IPS-18a (cell line): ENCODE measurements around the gene ADGRB3.
"Not testable (repeated sequence)": the region's sequence is repeated elsewhere in the genome, so short reads cannot be mapped to it uniquely, and the experiment has no call there.

Source experiments
- H3K27ac ChIP-seq: one replicate; pipeline ENCODE4 v1.5.1; 2013; ENCODE audit warnings: low read length
- H3K27me3 ChIP-seq: one replicate; pipeline ENCODE4 v1.6.1; 2013; ENCODE audit warnings: mild to moderate bottlenecking, low read length; ENCODE audit not compliant: control insufficient read depth, insufficient read depth
- H3K36me3 ChIP-seq: one replicate; pipeline ENCODE4 v1.6.1; 2013; ENCODE audit warnings: low read depth, low read length; ENCODE audit not compliant: control insufficient read depth
- H3K4me1 ChIP-seq: one replicate; pipeline ENCODE4 v1.6.1; 2013; ENCODE audit warnings: low read depth, low read length; ENCODE audit not compliant: control insufficient read depth
- H3K4me3 ChIP-seq: one replicate; pipeline ENCODE4 v1.5.1; 2013; ENCODE audit warnings: low read length
- H3K9ac ChIP-seq: one replicate; pipeline ENCODE4 v1.6.1; 2013; ENCODE audit warnings: mild to moderate bottlenecking, low read length, moderate library complexity
- H3K9me3 ChIP-seq: one replicate; pipeline ENCODE4 v1.6.1; 2013; ENCODE audit warnings: low read depth, low read length; ENCODE audit not compliant: control insufficient read depth

Gene ADGRB3

DNA sequence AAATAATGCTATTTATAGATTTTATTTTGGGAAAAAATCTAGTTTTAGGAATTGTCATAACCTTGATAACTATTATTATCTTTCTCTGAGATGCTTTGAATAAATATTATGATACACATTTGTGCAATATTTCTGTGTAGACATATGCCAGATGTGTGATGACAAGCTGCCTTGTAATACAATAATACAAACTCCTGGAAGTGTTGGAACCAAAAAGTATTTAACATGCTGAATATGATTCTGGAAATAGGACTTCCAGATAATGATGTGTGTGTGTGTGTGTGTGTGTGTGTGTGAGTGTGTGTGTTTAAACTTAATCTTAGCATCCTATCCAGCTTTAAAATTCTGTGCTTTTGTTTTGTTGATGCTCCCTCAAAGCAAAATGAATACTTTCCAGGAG lies 233.6 kb downstream of the ADGRB3 start:
- H3K9ac ChIP-seq, result no peak overlapping the region
- no peak overlapping the region for H3K4me3 ChIP-seq
- H3K27me3 ChIP-seq, result no peaks in the 10 kb centered on the region
- H3K36me3 ChIP-seq, result no peaks in the 10 kb centered on the region
- no peaks in the 10 kb centered on the region for H3K4me1 ChIP-seq
- H3K9me3 ChIP-seq, result peaks cover 11% of the 10 kb centered on the region
- H3K27ac ChIP-seq, result no peak overlapping the region

GRCh38 chr6:68873236-68873635 lies 238.2 kb downstream of the ADGRB3 start:
- no peaks in the 10 kb centered on the region for H3K9me3 ChIP-seq
- no peaks in the 10 kb centered on the region for H3K4me1 ChIP-seq
- no peaks in the 10 kb centered on the region for H3K36me3 ChIP-seq
- H3K27ac ChIP-seq, result no peak overlapping the region
- H3K4me3 ChIP-seq, result no peak overlapping the region
- H3K27me3 ChIP-seq, result no peaks in the 10 kb centered on the region
- no peak overlapping the region for H3K9ac ChIP-seq

DNA sequence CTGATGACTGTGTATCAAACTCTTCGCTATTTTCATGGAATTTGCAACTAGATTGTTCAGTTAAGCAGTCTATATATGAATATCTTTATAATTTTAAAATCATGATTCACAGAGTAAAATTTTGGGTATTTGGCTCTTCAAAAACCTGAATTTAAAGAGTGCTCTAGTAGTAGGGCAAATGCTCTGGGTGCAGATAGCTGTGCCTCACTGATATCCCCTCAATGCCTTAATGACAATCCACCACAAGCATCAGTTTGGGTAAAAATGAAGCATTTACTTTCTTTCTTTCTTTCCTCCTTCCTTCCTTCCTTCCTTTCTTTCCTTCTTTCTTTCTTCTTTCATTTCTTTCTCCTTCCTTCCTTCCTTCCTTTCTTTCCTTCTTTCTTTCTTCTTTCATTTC lies 239.7 kb downstream of the ADGRB3 start:
- Histone ChIP-seq H3K27ac (no peak overlapping the region), H3K9me3 (no peaks in the 10 kb centered on the region), H3K4me3 (no peak overlapping the region), H3K9ac (no peak overlapping the region), H3K27me3 (no peaks in the 10 kb centered on the region), H3K4me1 (no peaks in the 10 kb centered on the region), H3K36me3 (no peaks in the 10 kb centered on the region)

GRCh38 chr6:68875403-68875802 lies 240.3 kb downstream of the ADGRB3 start:
- H3K27me3 ChIP-seq, result no peaks in the 10 kb centered on the region
- H3K36me3 ChIP-seq, result no peaks in the 10 kb centered on the region
- no peak overlapping the region for H3K27ac ChIP-seq
- H3K4me3 ChIP-seq, result no peak overlapping the region
- peaks cover 3% of the 10 kb centered on the region for H3K4me1 ChIP-seq
- H3K9me3 ChIP-seq, result no peaks in the 10 kb centered on the region
- no peak overlapping the region for H3K9ac ChIP-seq

DNA sequence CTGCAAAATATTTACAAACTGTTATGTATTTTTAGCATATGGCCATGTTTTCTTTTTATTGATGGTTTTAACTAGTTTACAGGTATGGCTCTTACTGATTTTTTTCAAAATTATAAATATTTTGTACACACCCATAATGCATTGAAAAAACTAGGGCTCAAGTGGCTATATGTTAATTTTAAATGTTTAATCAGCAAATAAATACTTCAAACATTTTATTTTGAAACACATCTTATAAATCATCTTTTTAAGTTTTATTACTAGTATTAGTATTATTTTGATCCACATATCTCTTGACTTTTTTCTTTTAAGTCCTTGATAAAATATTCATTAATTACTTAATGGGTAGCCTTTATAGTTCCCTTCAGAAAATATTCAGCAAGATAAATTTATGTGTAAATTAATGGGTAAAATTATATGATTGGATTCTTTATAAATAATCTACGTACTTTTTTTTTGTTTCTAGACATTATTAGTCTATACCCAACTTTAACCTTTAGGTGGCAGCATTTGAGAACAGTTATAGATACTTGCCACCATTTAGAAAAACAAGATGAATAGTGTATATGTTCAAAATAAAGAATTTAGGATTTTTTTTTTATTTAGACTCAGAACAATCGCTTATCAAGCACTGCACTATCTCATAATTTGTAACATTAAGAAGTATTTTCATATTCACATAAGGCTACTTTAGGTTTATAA lies 241.9 kb downstream of the ADGRB3 start:
- Histone ChIP-seq H3K9ac (no peak overlapping the region), H3K4me1 (peaks cover 4% of the 10 kb centered on the region), H3K27ac (no peak overlapping the region), H3K36me3 (no peaks in the 10 kb centered on the region), H3K27me3 (no peaks in the 10 kb centered on the region), H3K9me3 (no peaks in the 10 kb centered on the region), H3K4me3 (no peak overlapping the region)

DNA sequence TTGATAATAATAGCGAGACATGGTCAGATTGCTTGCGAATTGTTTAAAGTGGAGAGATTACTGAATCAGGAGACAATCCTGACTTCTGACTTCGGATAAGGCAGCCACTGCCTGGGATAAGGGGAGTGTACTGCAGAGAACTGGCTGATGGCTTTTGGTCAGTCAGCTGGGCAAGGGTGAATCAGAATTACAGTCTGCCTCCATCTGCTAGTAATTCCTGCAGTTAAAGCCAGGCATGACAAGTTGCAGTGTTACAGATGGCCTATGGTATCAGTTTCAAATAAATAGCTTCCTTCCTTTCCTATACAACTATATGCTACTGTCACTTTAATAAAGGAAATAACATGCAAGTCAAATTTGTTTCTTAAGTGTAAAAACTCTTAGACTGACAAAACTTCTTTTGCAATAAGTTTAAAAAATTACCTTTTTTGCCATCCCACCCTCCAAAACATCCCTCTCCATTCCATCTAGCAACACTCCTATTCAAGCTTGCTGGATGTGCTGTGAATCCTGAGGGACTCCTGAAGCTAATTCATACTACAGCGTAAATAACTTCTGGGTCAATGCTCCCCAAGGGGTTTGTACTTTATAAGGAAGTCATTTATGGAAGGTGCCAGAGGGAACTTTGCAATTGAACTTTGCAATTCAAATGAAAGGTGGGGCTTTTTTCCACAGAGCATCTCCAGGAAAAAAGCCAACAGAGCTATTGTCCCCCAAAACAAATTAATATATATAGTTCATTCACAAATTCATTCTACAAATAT lies 245.2 kb downstream of the ADGRB3 start:
- Histone ChIP-seq H3K27ac (no peak overlapping the region), H3K36me3 (no peaks in the 10 kb centered on the region), H3K9me3 (no peaks in the 10 kb centered on the region), H3K9ac (no peak overlapping the region), H3K27me3 (no peaks in the 10 kb centered on the region), H3K4me3 (no peak overlapping the region), H3K4me1 (peaks cover 4% of the 10 kb centered on the region)

DNA sequence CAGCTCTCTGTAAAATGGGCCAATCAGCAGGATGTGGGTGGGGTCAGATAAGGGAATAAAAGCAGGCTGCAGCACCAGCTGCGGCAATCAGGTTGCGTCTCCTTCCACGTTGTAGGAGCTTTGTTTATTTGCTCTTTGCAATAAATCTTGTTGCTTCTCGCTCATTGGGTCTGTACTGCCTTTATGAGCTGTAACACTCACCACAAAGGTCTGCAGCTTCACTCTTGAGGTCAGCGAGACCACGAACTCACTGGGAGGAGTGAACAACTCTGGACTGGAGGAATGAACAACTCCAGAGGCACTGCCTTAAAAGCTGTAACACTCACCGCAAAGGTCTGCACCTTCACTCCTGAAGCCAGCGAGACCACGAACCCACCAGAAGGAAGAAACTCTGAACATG lies 248.2 kb downstream of the ADGRB3 start:
- not testable (repeated sequence) for H3K9ac ChIP-seq, H3K27ac ChIP-seq, H3K27me3 ChIP-seq, H3K36me3 ChIP-seq, H3K9me3 ChIP-seq, H3K4me1 ChIP-seq, H3K4me3 ChIP-seq

- H3K4me3 ChIP-seq, result no peak overlapping the region
- H3K9me3 ChIP-seq, result peaks cover 6% of the 10 kb centered on the region
- H3K27ac ChIP-seq, result no peak overlapping the region
- H3K4me1 ChIP-seq, result no peaks in the 10 kb centered on the region
- H3K9ac ChIP-seq, result no peak overlapping the region
- no peaks in the 10 kb centered on the region for H3K27me3 ChIP-seq
- no peaks in the 10 kb centered on the region for H3K36me3 ChIP-seq
Measured at GRCh38 chr6:68891419-68891818, 256.3 kb downstream of the ADGRB3 start.

GRCh38 chr6:68892452-68892851 lies 257.4 kb downstream of the ADGRB3 start:
- Histone ChIP-seq H3K9me3 (peaks cover 6% of the 10 kb centered on the region), H3K9ac (no peak overlapping the region), H3K27me3 (no peaks in the 10 kb centered on the region), H3K36me3 (no peaks in the 10 kb centered on the region), H3K27ac (no peak overlapping the region), H3K4me1 (no peaks in the 10 kb centered on the region), H3K4me3 (no peak overlapping the region)

DNA sequence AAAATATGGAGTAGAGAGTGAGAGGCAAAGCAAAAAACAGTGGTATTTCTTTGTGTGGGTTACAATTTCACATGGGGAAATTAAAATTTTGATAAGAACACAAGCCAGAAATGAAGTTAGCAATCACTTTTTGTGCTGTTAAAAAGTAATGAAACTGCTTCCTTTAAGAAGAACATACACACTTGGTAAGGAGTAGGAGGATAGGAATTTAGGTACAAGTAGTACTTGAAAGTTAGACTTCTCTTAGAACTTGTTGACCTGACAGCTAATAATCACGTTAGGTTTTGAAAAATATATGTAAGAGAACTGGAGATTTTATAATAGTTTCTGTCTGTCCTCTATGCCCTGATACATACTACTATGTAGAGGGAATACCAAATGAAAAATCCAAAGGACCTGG lies 260.8 kb downstream of the ADGRB3 start:
- H3K36me3 ChIP-seq, result no peaks in the 10 kb centered on the region
- H3K9me3 ChIP-seq, result peaks cover 2% of the 10 kb centered on the region
- H3K9ac ChIP-seq, result no peak overlapping the region
- no peak overlapping the region for H3K4me3 ChIP-seq
- H3K27me3 ChIP-seq, result no peaks in the 10 kb centered on the region
- H3K27ac ChIP-seq, result no peak overlapping the region
- no peaks in the 10 kb centered on the region for H3K4me1 ChIP-seq

- H3K4me3 ChIP-seq, result no peak overlapping the region
- H3K9ac ChIP-seq, result no peak overlapping the region
- H3K9me3 ChIP-seq, result no peaks in the 10 kb centered on the region
- no peak overlapping the region for H3K27ac ChIP-seq
- H3K27me3 ChIP-seq, result no peaks in the 10 kb centered on the region
- no peaks in the 10 kb centered on the region for H3K36me3 ChIP-seq
- no peaks in the 10 kb centered on the region for H3K4me1 ChIP-seq
Measured at GRCh38 chr6:68901044-68901443, 266.0 kb downstream of the ADGRB3 start.

DNA sequence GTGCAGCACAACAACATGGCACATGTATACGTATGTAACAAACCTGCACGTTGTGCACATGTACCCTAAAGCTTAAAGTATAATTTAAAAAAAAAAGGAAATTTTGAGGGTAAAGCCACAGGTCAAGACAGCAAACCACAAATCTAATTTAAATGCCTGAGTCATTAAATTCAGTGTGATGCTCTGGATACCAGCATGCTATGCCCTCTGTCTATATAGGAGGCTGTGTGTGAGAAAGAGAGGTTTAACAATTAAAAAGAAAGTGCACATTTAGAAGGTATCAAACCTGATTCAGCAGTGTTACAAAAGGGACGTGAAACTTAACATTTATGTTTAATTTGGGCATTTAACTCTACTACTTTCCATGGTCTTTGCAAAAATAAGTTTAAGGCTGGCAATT lies 276.3 kb downstream of the ADGRB3 start:
- Histone ChIP-seq H3K4me3 (no peak overlapping the region), H3K36me3 (no peaks in the 10 kb centered on the region), H3K4me1 (no peaks in the 10 kb centered on the region), H3K27me3 (no peaks in the 10 kb centered on the region), H3K9ac (no peak overlapping the region), H3K27ac (no peak overlapping the region), H3K9me3 (no peaks in the 10 kb centered on the region)
